Kidney epithelial cell (primary cell): ENCODE data around the gene MCAT. TPM values are rescaled to one million over a fixed set of nuclear protein-coding genes. Genes with fewer than 3 reads are reported as not detected.

Experiments
- DNase-seq: peaks from one replicate; pipeline ENCODE4 v3.0.0-alpha.2; 2010; ENCODE audit warnings: low read depth
- H3K27me3 ChIP-seq: 2 replicates; pipeline ENCODE4 v1.6.0; 2011; ENCODE audit warnings: low read length; ENCODE audit not compliant: control insufficient read depth, insufficient read depth
- H3K36me3 ChIP-seq: 2 replicates; pipeline ENCODE4 v1.5.1; 2011; ENCODE audit warnings: low read length; ENCODE audit not compliant: control insufficient read depth, insufficient read depth
- H3K4me3 ChIP-seq: 2 replicates; pipeline ENCODE4 v1.5.1; 2011; ENCODE audit warnings: low read depth, mild to moderate bottlenecking, control low read depth, low read length
- CTCF ChIP-seq: IDR thresholded peaks from 2 replicates; pipeline ENCODE4 v1.5.1; 2011; ENCODE audit warnings: mild to moderate bottlenecking, moderate library complexity, low read length, control low read depth, inconsistent platforms; ENCODE audit not compliant: insufficient read depth, poor library complexity, severe bottlenecking
- total RNA-seq: library from RNA; depleted of rRNA; stranded (reverse); fragments of >200 nt; gene quantifications from 2 replicates; pipeline ENCODE4 v1.2.3, GENCODE V29; 2015

Gene MCAT
- total RNA-seq, 1 donor from 2014 or later, result 32.8 TPM

- Histone ChIP-seq H3K4me3 (no peak overlapping the region), H3K27me3 (no peaks in the 10 kb centered on the region), H3K36me3 (peaks cover under 1% of the 10 kb centered on the region)
- TF ChIP-seq CTCF, result no peak
- DNase-seq, result no peak
These were observed 23.1 kb upstream of the MCAT start for GRCh38 chr22:43166132-43166930.

- DNase-seq, result no peak
- H3K36me3 ChIP-seq, result no peaks in the 10 kb centered on the region
- no peaks in the 10 kb centered on the region for H3K27me3 ChIP-seq
- no peak overlapping the region for H3K4me3 ChIP-seq
- TF ChIP-seq CTCF, result no peak
These were observed 21.4 kb upstream of the MCAT start for GRCh38 chr22:43164636-43165035.

GRCh38 chr22:43163241-43163795 is 20.1 kb upstream of the MCAT start:
- no peak for TF ChIP-seq CTCF

GRCh38 chr22:43162412-43163150 is 19.4 kb upstream of the MCAT start:
- no peak for DNase-seq
- no peak for TF ChIP-seq CTCF
- Histone ChIP-seq H3K4me3 (no peak overlapping the region), H3K27me3 (no peaks in the 10 kb centered on the region), H3K36me3 (no peaks in the 10 kb centered on the region)

More at GRCh38 chr22:43163241-43163795, 20.1 kb upstream of the MCAT start:
- Histone ChIP-seq H3K4me3 (no peak overlapping the region), H3K36me3 (no peaks in the 10 kb centered on the region), H3K27me3 (no peaks in the 10 kb centered on the region)
- DNase-seq, result no peak

- TF ChIP-seq CTCF, result no peak
- H3K4me3 ChIP-seq, result no peak overlapping the region
- H3K36me3 ChIP-seq, result no peaks in the 10 kb centered on the region
- no peaks in the 10 kb centered on the region for H3K27me3 ChIP-seq
- DNase-seq, result no peak
These were observed 17.4 kb upstream of the MCAT start for GRCh38 chr22:43160497-43161126.
